H1 (cell line): ENCODE results near the gene SLC25A22. TPM values are rescaled to one million over a fixed set of nuclear protein-coding genes. Genes with fewer than 3 reads are reported as not detected.

ENCODE experiments used
- CTCF ChIA-PET: fragments of 300-600 bp; sonication (Branson Sonifier 250); formaldehyde crosslinking; loops from one replicate; lab custom pipeline; 2021; ENCODE audit not compliant: partially characterized antibody; lab: Charles Lee
- POLR2A ChIA-PET: fragments of 300-600 bp; sonication (Branson Sonifier 250); formaldehyde crosslinking; loops from one replicate; lab custom pipeline; 2021; ENCODE audit warnings: inconsistent platforms; ENCODE audit not compliant: partially characterized antibody; lab: Charles Lee
- DNase-seq, 2 experiments: peaks; one replicate each; pipeline versions ENCODE4 v3.0.0 to v3.0.0-alpha.2; 2010 to 2022; ENCODE audit warnings: low spot score in 2 of 2, low read depth in 1 of 2, mixed read lengths in 1 of 2
- FAIRE-seq: peaks from 2 replicates; lab custom pipeline; 2011; peaks lifted over from hg19 to GRCh38; lab: Jason Lieb, UNC
- H2AFZ ChIP-seq: 2 replicates; pipeline ENCODE4 v1.8.1; 2012; ENCODE audit warnings: low read length, inconsistent platforms
- H2AK5ac ChIP-seq: 2 replicates; pipeline ENCODE4 v1.6.1; 2013; ENCODE audit warnings: low read depth, low read length
- H2BK120ac ChIP-seq: replicated peaks from 2 replicates; pipeline ENCODE3; 2013; ENCODE audit warnings: low read depth, low read length, inconsistent platforms
- H2BK12ac ChIP-seq: 2 replicates; pipeline ENCODE4 v1.6.1; 2013; ENCODE audit warnings: low read depth, low read length
- H2BK15ac ChIP-seq: 2 replicates; pipeline ENCODE4 v1.6.1; 2013; ENCODE audit warnings: low read length
- H2BK20ac ChIP-seq: 2 replicates; pipeline ENCODE4 v1.6.1; 2013; ENCODE audit warnings: low read length
- H2BK5ac ChIP-seq: 2 replicates; pipeline ENCODE4 v1.6.1; 2013; ENCODE audit warnings: low read depth, low read length
- H3K14ac ChIP-seq: 2 replicates; pipeline ENCODE4 v1.6.1; 2013; ENCODE audit warnings: inconsistent platforms; ENCODE audit not compliant: insufficient read length
- H3K18ac ChIP-seq: 2 replicates; pipeline ENCODE4 v1.6.1; 2013; ENCODE audit warnings: low read length; ENCODE audit errors: extremely low read depth
- H3K23ac ChIP-seq: 2 replicates; pipeline ENCODE4 v1.6.1; 2013; ENCODE audit warnings: inconsistent platforms; ENCODE audit not compliant: insufficient read length
- H3K23me2 ChIP-seq: 2 replicates; pipeline ENCODE4 v1.6.1; 2013; ENCODE audit warnings: low read depth, low read length
- H3K27ac ChIP-seq: 2 replicates; pipeline ENCODE4 v1.6.1; 2011; ENCODE audit warnings: low read depth, low read length, inconsistent platforms
- H3K27me3 ChIP-seq, 4 experiments: replicated peaks in 1 of 4; 1 replicate in 1 of 4; 2 replicates in 3 of 4; pipeline versions ENCODE4 v1.6.1 to v1.8.1; 2011 to 2013; ENCODE audit warnings: low read length in 3 of 4, mild to moderate bottlenecking in 3 of 4, inconsistent platforms in 2 of 4, mixed read lengths in 2 of 4, moderate library complexity in 1 of 4; ENCODE audit not compliant: control insufficient read depth in 3 of 4, insufficient read depth in 3 of 4; ENCODE audit errors: extremely low read depth in 1 of 4
- H3K36me3 ChIP-seq, 4 experiments: 2 replicates each; pipeline versions ENCODE4 v1.6.1 to v1.8.1; 2011 to 2013; ENCODE audit warnings: mild to moderate bottlenecking in 4 of 4, low read length in 3 of 4, moderate library complexity in 2 of 4, control low read depth in 1 of 4, inconsistent platforms in 1 of 4; ENCODE audit not compliant: insufficient read depth in 4 of 4, control insufficient read depth in 2 of 4
- H3K4ac ChIP-seq: replicated peaks from 2 replicates; pipeline ENCODE3; 2013; ENCODE audit warnings: low read length, low read depth, mixed read lengths, inconsistent platforms; ENCODE audit not compliant: insufficient read length
- H3K4me1 ChIP-seq, 4 experiments: replicated peaks in 1 of 4; 1 replicate in 1 of 4; 2 replicates in 3 of 4; pipeline versions ENCODE4 v1.6.1 to v1.8.1; 2011 to 2013; ENCODE audit warnings: low read length in 3 of 4, inconsistent platforms in 2 of 4, mixed read lengths in 1 of 4; ENCODE audit not compliant: insufficient read depth in 4 of 4, control insufficient read depth in 3 of 4
- H3K4me2 ChIP-seq, 2 experiments: 2 replicates each; pipeline versions ENCODE4 v1.6.1 to v1.8.1; 2011 to 2013; ENCODE audit warnings: low read depth in 2 of 2, low read length in 2 of 2, control low read depth in 1 of 2, inconsistent platforms in 1 of 2, mild to moderate bottlenecking in 1 of 2; ENCODE audit not compliant: insufficient read depth in 1 of 2
- H3K4me3 ChIP-seq, 4 experiments: fragments of 200-600, 300-600 bp in 1 of 4; sonication (generic), shearing (Covaris generic), sonication (Bioruptor Twin) in 1 of 4; 2 replicates each; pipeline versions ENCODE4 v1.5.1 to v1.8.1; 2011 to 2016; ENCODE audit warnings: low read length in 4 of 4, low read depth in 3 of 4, control low read depth in 2 of 4, inconsistent platforms in 2 of 4, mild to moderate bottlenecking in 2 of 4, mixed read lengths in 1 of 4, moderate library complexity in 1 of 4; ENCODE audit not compliant: insufficient read depth in 2 of 4; ENCODE audit errors: extremely low read depth in 1 of 4
- H3K56ac ChIP-seq: replicated peaks from 2 replicates; pipeline ENCODE3; 2013; ENCODE audit warnings: low read depth, mild to moderate bottlenecking, mixed read lengths, low read length, inconsistent platforms; ENCODE audit not compliant: insufficient read length
- H3K79me1 ChIP-seq: 2 replicates; pipeline ENCODE4 v1.6.1; 2013; ENCODE audit warnings: low read depth, low read length, control low read depth
- H3K79me2 ChIP-seq, 2 experiments: 2 replicates each; pipeline versions ENCODE4 v1.6.1 to v1.8.1; 2012 to 2013; ENCODE audit warnings: low read length in 2 of 2, mild to moderate bottlenecking in 2 of 2, inconsistent platforms in 1 of 2; ENCODE audit not compliant: insufficient read depth in 2 of 2, control insufficient read depth in 1 of 2
- H3K9ac ChIP-seq, 4 experiments: replicated peaks in 1 of 4; 1 replicate in 1 of 4; 2 replicates in 3 of 4; pipeline versions ENCODE4 v1.6.1 to v1.8.1; 2011 to 2013; ENCODE audit warnings: low read depth in 3 of 4, low read length in 3 of 4, control low read depth in 2 of 4, mild to moderate bottlenecking in 2 of 4, moderate library complexity in 2 of 4, inconsistent platforms in 1 of 4; ENCODE audit errors: extremely low read depth in 1 of 4
- H3K9me3 ChIP-seq, 2 experiments: 2 replicates each; pipeline versions ENCODE4 v1.6.1 to v1.8.1; 2012 to 2013; ENCODE audit warnings: mild to moderate bottlenecking in 2 of 2, moderate library complexity in 2 of 2, control low read depth in 1 of 2, inconsistent platforms in 1 of 2, low read depth in 1 of 2, low read length in 1 of 2, mixed read lengths in 1 of 2; ENCODE audit not compliant: insufficient read depth in 2 of 2
- H4K20me1 ChIP-seq, 2 experiments: replicated peaks in 1 of 2; 2 replicates each; pipeline versions ENCODE3 to v1.8.1; 2011 to 2013; ENCODE audit warnings: inconsistent platforms in 2 of 2, low read length in 2 of 2, mild to moderate bottlenecking in 1 of 2; ENCODE audit not compliant: insufficient read depth in 2 of 2, control insufficient read depth in 1 of 2
- H4K5ac ChIP-seq: 2 replicates; pipeline ENCODE4 v1.6.1; 2013; ENCODE audit warnings: low read length, low read depth, mixed read lengths, inconsistent platforms; ENCODE audit not compliant: insufficient read length
- H4K8ac ChIP-seq: 2 replicates; pipeline ENCODE4 v1.8.0; 2013; ENCODE audit warnings: mild to moderate bottlenecking, moderate library complexity, low read length, inconsistent platforms; ENCODE audit not compliant: insufficient read depth; ENCODE audit errors: extremely low read depth
- H4K91ac ChIP-seq: replicated peaks from 2 replicates; pipeline ENCODE3; 2013; ENCODE audit warnings: low read length, mixed read lengths, inconsistent platforms; ENCODE audit not compliant: insufficient read length
- CTCF ChIP-seq, 3 experiments: IDR thresholded peaks; 1 replicate in 2 of 3; 2 replicates in 1 of 3; pipeline versions ENCODE4 v1.5.1 to v1.6.1; 2011; ENCODE audit warnings: low read length in 3 of 3, mild to moderate bottlenecking in 3 of 3, inconsistent platforms in 2 of 3, low read depth in 1 of 3, moderate library complexity in 1 of 3; ENCODE audit not compliant: insufficient read depth in 1 of 3; ENCODE audit errors: control extremely low read depth in 1 of 3
- HDAC6 ChIP-seq: IDR thresholded peaks from one replicate; pipeline ENCODE4 v1.7.1; 2012; ENCODE audit warnings: low read depth, mild to moderate bottlenecking, inconsistent platforms, low read length, moderate library complexity
- KDM4A ChIP-seq: IDR thresholded peaks from one replicate; pipeline ENCODE4 v1.7.1; 2012; ENCODE audit warnings: low read depth, mild to moderate bottlenecking, moderate library complexity, low read length, inconsistent platforms; ENCODE audit not compliant: severe bottlenecking
- NANOG ChIP-seq: IDR thresholded peaks from 2 replicates; pipeline ENCODE4 v1.6.1; 2011; ENCODE audit warnings: low read length, low read depth, mild to moderate bottlenecking, inconsistent platforms; ENCODE audit not compliant: insufficient read depth, poor library complexity, severe bottlenecking
- PHF8 ChIP-seq: fragments of 200-600 bp; sonication (generic); conservative IDR thresholded peaks from 2 replicates; pipeline ENCODE4 v1.7.1; 2012; ENCODE audit warnings: low read depth, mild to moderate bottlenecking, inconsistent platforms, low read length, moderate library complexity
- WGBS, 2 experiments: shearing (Covaris generic) in 1 of 2; methylation state at CpG; one replicate each; pipeline versions ENCODE4 v1.1.6 to v1.1.7; 2013 to 2015; ENCODE audit warnings: low lambda C conversion rate in 2 of 2, mixed read lengths in 2 of 2, inconsistent platforms in 1 of 2, low coverage in 1 of 2, missing lambda C conversion rate in 1 of 2; ENCODE audit not compliant: insufficient replicate concordance in 2 of 2, insufficient coverage in 1 of 2, insufficient read length in 1 of 2; ENCODE audit errors: extremely low coverage in 1 of 2, missing lambda C conversion rate in 1 of 2; 5-methylcytosine and 5-hydroxymethylcytosine counted together
- polyA plus RNA-seq, 7 experiments: library from polyadenylated mRNA; depleted of rRNA in 3 of 7; stranded (reverse) in 5 of 7; unstranded in 2 of 7; fragments of >200 nt in 5 of 7; fragments of 200-250 nt in 2 of 7; gene quantifications; 1 replicate in 5 of 7; 2 replicates in 1 of 7; 4 replicates in 1 of 7; pipeline versions ENCODE4 v1.2.1 to v1.2.3, GENCODE V29; 2011 to 2013; ENCODE audit warnings: missing spikeins in 2 of 7, mixed read lengths in 2 of 7
- total RNA-seq: library from RNA; stranded (reverse); fragmentation: NEBNext Ultra II Directional; extraction: Animal tissue kit (Norgen Biotek cat#: 25700); gene quantifications from 2 replicates; pipeline ENCODE4 v1.2.1, GENCODE V29; 2021
- TF ChIP-seq, protein P1 (sequence below): IDR thresholded peaks from 2 replicates; pipeline ENCODE4 v1.6.1; 2012; ENCODE audit warnings: low read length, inconsistent platforms

SLC25A22 gene
- total and polyA plus RNA-seq, 2 of the 8 experiments (the other 6 are each of a cell fraction or from before 2014, with no cell fraction given), result 31.5 to 48.0 TPM

GRCh38 chr11:791658-792534, 6.2 kb downstream of the SLC25A22 start:
- no peak overlapping the region for H3K4me3 ChIP-seq
- no peak overlapping the region for H4K5ac ChIP-seq
- H3K4me2 ChIP-seq, result no peak overlapping the region
- peaks cover 0 to 12% (median 0%) of the 10 kb centered on the region in 4 experiments; a peak in 3 of 8 replicates for H3K36me3 ChIP-seq
- H4K8ac ChIP-seq, result no peak overlapping the region
- no peaks in the 10 kb centered on the region for H3K27me3 ChIP-seq
- no peak overlapping the region for H2BK15ac ChIP-seq
- H3K9me3 ChIP-seq, result no peaks in the 10 kb centered on the region
- no peak overlapping the region for H3K27ac ChIP-seq
- H3K79me1 ChIP-seq, result peaks cover 7% of the 10 kb centered on the region; the same call in 1 of the 2 replicates
- H2AK5ac ChIP-seq, result no peak overlapping the region
- POLR2A ChIA-PET, result interaction anchor here (0.7 to 53.0 kb wide), 8 partner anchors 8 to 43 kb away, joined by 3 to 1917 read pairs (median 4); partner anchors contain the start of genes CD151, CRACR2B, GATD1 and PIDD1
- peaks cover 4 to 34% (median 22%) of the 10 kb centered on the region in 4 experiments for H3K4me1 ChIP-seq
- WGBS, 2 experiments, result 95% methylated on average over 39 of the region's 49 CpGs; no CpG with 5 or more reads in 1 of the 2 experiments
- H2AFZ ChIP-seq, result no peak overlapping the region
- no peak overlapping the region; the same call in 1 of the 2 replicates for H2BK12ac ChIP-seq
- H2BK120ac ChIP-seq, result no peak overlapping the region
- H3K9ac ChIP-seq, result no peak overlapping the region
- H4K91ac ChIP-seq, result no peak overlapping the region
- H3K79me2 ChIP-seq, result peaks cover 0 to 5% of the 10 kb centered on the region in 2 experiments; a peak in 1 of 4 replicates
- DNase-seq, result no peak
- peaks cover under 1% of the 10 kb centered on the region for H3K23me2 ChIP-seq
- peaks cover 2 to 15% of the 10 kb centered on the region in 2 experiments for H4K20me1 ChIP-seq
- no peak overlapping the region for H3K18ac ChIP-seq
- H3K4ac ChIP-seq, result no peak overlapping the region
- H3K23ac ChIP-seq, result no peak overlapping the region
- CTCF ChIA-PET, result interaction anchor here (0.7 to 2.2 kb wide), 5 partner anchors 9 to 64 kb away, joined by 3 to 10 read pairs (median 3); no protein-coding TSS in a partner anchor
- H3K56ac ChIP-seq, result no peak overlapping the region
- no peak overlapping the region for H2BK5ac ChIP-seq
- no peak overlapping the region for H3K14ac ChIP-seq
- H2BK20ac ChIP-seq, result no peak overlapping the region
- no peak for FAIRE-seq
- no peak for TF ChIP-seq PHF8
- TF ChIP-seq KDM4A, result no peak
- no peak for TF ChIP-seq NANOG
- TF ChIP-seq, protein P1, sequence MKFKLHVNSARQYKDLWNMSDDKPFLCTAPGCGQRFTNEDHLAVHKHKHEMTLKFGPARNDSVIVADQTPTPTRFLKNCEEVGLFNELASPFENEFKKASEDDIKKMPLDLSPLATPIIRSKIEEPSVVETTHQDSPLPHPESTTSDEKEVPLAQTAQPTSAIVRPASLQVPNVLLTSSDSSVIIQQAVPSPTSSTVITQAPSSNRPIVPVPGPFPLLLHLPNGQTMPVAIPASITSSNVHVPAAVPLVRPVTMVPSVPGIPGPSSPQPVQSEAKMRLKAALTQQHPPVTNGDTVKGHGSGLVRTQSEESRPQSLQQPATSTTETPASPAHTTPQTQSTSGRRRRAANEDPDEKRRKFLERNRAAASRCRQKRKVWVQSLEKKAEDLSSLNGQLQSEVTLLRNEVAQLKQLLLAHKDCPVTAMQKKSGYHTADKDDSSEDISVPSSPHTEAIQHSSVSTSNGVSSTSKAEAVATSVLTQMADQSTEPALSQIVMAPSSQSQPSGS, result no peak
- TF ChIP-seq HDAC6, result no peak
- TF ChIP-seq CTCF (IDR thresholded peaks at IDR 0.05; ENCODE audit: control extremely low read depth in 1 of 3, insufficient read depth in 1 of 3, low read depth in 1 of 3, low read length in 3 of 3), result no peak
